GM18873 (cell line): ENCODE data around the gene VASP.

Experiments used
- ATAC-seq: cut with Tn5 transposase; IDR thresholded peaks from one replicate; pipeline ENCODE4 v1.9.1; 2021; ENCODE audit warnings: mild to moderate bottlenecking, moderate library complexity, moderate number of reproducible peaks; ENCODE audit not compliant: unreplicated experiment, low FRiP score

Gene VASP

GRCh38 chr19:45542234-45542668 lies 35.0 kb downstream of the VASP start:
- no peak for ATAC-seq

GRCh38 chr19:45547211-45547770 lies 40.0 kb downstream of the VASP start:
- ATAC-seq, result no peak

GRCh38 chr19:45547965-45548609 lies 40.8 kb downstream of the VASP start:
- no peak for ATAC-seq

- ATAC-seq, result no peak
Observed at GRCh38 chr19:45553464-45553863, 46.2 kb downstream of the VASP start.

GRCh38 chr19:45554481-45554880 lies 47.2 kb downstream of the VASP start:
- no peak for ATAC-seq

GRCh38 chr19:45556835-45557234 lies 49.6 kb downstream of the VASP start:
- no peak for ATAC-seq

- ATAC-seq, result no peak
Observed at GRCh38 chr19:45558399-45558878, 51.2 kb downstream of the VASP start.

GRCh38 chr19:45560038-45560437 lies 52.8 kb downstream of the VASP start:
- ATAC-seq, result no peak

GRCh38 chr19:45560686-45561085 lies 53.4 kb downstream of the VASP start:
- no peak for ATAC-seq

- ATAC-seq, result no peak
Observed at GRCh38 chr19:45564131-45564780, 57.0 kb downstream of the VASP start.

- no peak for ATAC-seq
Observed at GRCh38 chr19:45567609-45568008, 60.3 kb downstream of the VASP start.

- no peak for ATAC-seq
Observed at GRCh38 chr19:45568732-45569131, 61.5 kb downstream of the VASP start.

- ATAC-seq, result no peak
Observed at GRCh38 chr19:45569619-45570421, 62.5 kb downstream of the VASP start.

- ATAC-seq, result no peak
Observed at GRCh38 chr19:45571457-45572220, 64.4 kb downstream of the VASP start.

- ATAC-seq, result no peak
Observed at GRCh38 chr19:45574526-45574925, 67.2 kb downstream of the VASP start.

- no peak for ATAC-seq
Observed at GRCh38 chr19:45575216-45575615, 67.9 kb downstream of the VASP start.
